CD4-positive, alpha-beta memory T cell (primary cell): Measurements from ENCODE around the gene UNC5CL. TPM values are rescaled to one million over a fixed set of nuclear protein-coding genes. Genes with fewer than 3 reads are reported as not detected.
A peak's percentile ranks its signal among the peaks of the same experiment; 100 is the strongest.

ENCODE experiments used
- CTCF ChIA-PET: fragments of 350-600 bp; sonication (Branson Sonifier 250); formaldehyde crosslinking; loops from one replicate; lab custom pipeline; 2021; ENCODE audit warnings: inconsistent platforms; ENCODE audit not compliant: partially characterized antibody; lab: Charles Lee
- POLR2A ChIA-PET: fragments of 350-600 bp; sonication (Branson Sonifier 250); formaldehyde crosslinking; loops from one replicate; lab custom pipeline; 2021; ENCODE audit not compliant: partially characterized antibody; lab: Charles Lee
- DNase-seq, 5 donors: peaks; one replicate each; pipeline versions ENCODE4 v3.0.0 to v3.0.0-alpha.2; 2020 to 2022; ENCODE audit warnings: mixed read lengths in 1 of 5
- H3K27ac ChIP-seq: one replicate; pipeline ENCODE4 v1.7.0; 2013; ENCODE audit warnings: low read depth, low read length
- H3K27me3 ChIP-seq: 2 replicates; pipeline ENCODE4 v1.7.0; 2013; ENCODE audit warnings: mild to moderate bottlenecking, low read length, moderate library complexity; ENCODE audit not compliant: insufficient read depth
- H3K36me3 ChIP-seq: 2 replicates; pipeline ENCODE4 v1.7.0; 2013; ENCODE audit warnings: mild to moderate bottlenecking, low read length, moderate library complexity; ENCODE audit not compliant: insufficient read depth
- H3K4me1 ChIP-seq: 2 replicates; pipeline ENCODE4 v1.7.0; 2013; ENCODE audit warnings: mild to moderate bottlenecking, low read length, moderate library complexity; ENCODE audit not compliant: insufficient read depth
- H3K4me3 ChIP-seq, 2 donors: one replicate each; pipeline ENCODE4 v1.7.0; 2013; ENCODE audit warnings: low read length in 2 of 2, mild to moderate bottlenecking in 1 of 2
- H3K9me3 ChIP-seq, 2 donors: one replicate each; pipeline ENCODE4 v1.7.0; 2013; ENCODE audit warnings: low read length in 2 of 2, control low read depth in 1 of 2; ENCODE audit not compliant: control insufficient read depth in 1 of 2
- H3K27ac Mint-ChIP-seq, 7 donors: one replicate each; pipeline ENCODE4 v1.8.0; 2020 to 2021; ENCODE audit warnings: mixed read lengths in 7 of 7, mild to moderate bottlenecking in 6 of 7, inconsistent platforms in 3 of 7, moderate library complexity in 3 of 7
- H3K27me3 Mint-ChIP-seq, 2 donors: one replicate each; pipeline ENCODE4 v1.8.0; 2020 to 2021; ENCODE audit warnings: mixed read lengths in 2 of 2
- H3K36me3 Mint-ChIP-seq, 2 donors: one replicate each; pipeline ENCODE4 v1.8.0; 2020 to 2021; ENCODE audit warnings: mixed read lengths in 2 of 2, inconsistent platforms in 1 of 2, mild to moderate bottlenecking in 1 of 2
- H3K4me1 Mint-ChIP-seq, 4 donors: one replicate each; pipeline ENCODE4 v1.8.0; 2020 to 2021; ENCODE audit warnings: mixed read lengths in 4 of 4, mild to moderate bottlenecking in 1 of 4
- H3K4me3 Mint-ChIP-seq, 8 donors: one replicate each; pipeline ENCODE4 v1.8.0; 2020 to 2021; ENCODE audit warnings: mixed read lengths in 8 of 8, mild to moderate bottlenecking in 7 of 8, moderate library complexity in 6 of 8, inconsistent platforms in 3 of 8
- H3K9me3 Mint-ChIP-seq, 8 donors: one replicate each; pipeline ENCODE4 v1.8.0; 2020 to 2021; ENCODE audit warnings: mixed read lengths in 8 of 8, mild to moderate bottlenecking in 5 of 8, inconsistent platforms in 3 of 8, moderate library complexity in 1 of 8
- intact Hi-C: fragments of 100-400 bp; cut with micrococcal nuclease; formaldehyde crosslinking; loops from one replicate; pipeline ENCODE4 v1.15.1; 2023
- polyA plus RNA-seq, 2 donors: library from polyadenylated mRNA; unstranded; fragments of 300-500 nt; fragmentation: Illumina TruSeq; gene quantifications; one replicate each; pipeline ENCODE4 v1.2.3, GENCODE V29; 2021
- total RNA-seq, 2 experiments: library from RNA; stranded (reverse); gene quantifications; one replicate each; pipeline ENCODE4 v1.2.3, GENCODE V29; 2021

The UNC5CL gene
- total and polyA plus RNA-seq, 4 experiments from 2014 or later: 0.13 to 6.4 (median 3.5) TPM

GRCh38 chr6:41036186-41036585 is 2.8 kb downstream of the UNC5CL start:
- Mint-ChIP-seq H3K4me3 (no peak overlapping the region), H3K27me3 (no peaks in the 10 kb centered on the region), H3K9me3 (no peaks in the 10 kb centered on the region), H3K4me1 (peaks cover 0 to 7% (median 1%) of the 10 kb centered on the region in 4 donors), H3K36me3 (peaks cover 0 to 2% of the 10 kb centered on the region in 2 donors), H3K27ac (peak overlapping the region in 1 of 7 donors; percentile 36)
- CTCF ChIA-PET: interaction anchor here (0.8 to 3.3 kb wide), 5 partner anchors 8 to 33 kb away, joined by 3 to 34 read pairs (median 11); no protein-coding TSS in a partner anchor
- DNase-seq: no peak
- Histone ChIP-seq H3K27ac (no peak overlapping the region), H3K4me3 (no peak overlapping the region), H3K27me3 (no peaks in the 10 kb centered on the region), H3K9me3 (no peaks in the 10 kb centered on the region), H3K4me1 (no peaks in the 10 kb centered on the region), H3K36me3 (no peaks in the 10 kb centered on the region)
- POLR2A ChIA-PET: interaction anchor here (0.6 to 1.1 kb wide), 3 partner anchors 8 to 37 kb away, joined by 3 to 5 read pairs (median 3); partner anchors contain the start of gene NFYA
- intact Hi-C loops: no loop called here

DNA sequence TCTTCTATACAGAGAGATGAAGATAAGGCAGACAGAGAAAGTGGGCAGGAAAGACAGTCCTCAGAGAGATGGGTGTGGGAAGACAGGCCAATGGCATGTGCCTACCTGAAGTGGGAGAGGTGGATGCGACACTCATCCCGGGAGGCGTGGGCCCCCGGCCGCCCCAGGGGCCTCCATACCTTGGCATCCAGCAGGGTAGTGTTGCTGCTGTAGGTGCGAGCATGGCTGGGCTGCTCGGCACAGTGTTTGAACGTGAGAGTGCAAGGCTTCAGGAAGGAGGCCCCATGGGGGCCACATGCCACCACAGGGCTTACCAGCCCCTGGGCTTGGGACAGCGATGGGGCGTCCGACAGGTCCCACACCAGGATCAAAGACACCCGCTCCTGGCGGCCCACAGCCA is 5.2 kb downstream of the UNC5CL start:
- H3K27ac Mint-ChIP-seq: no peak overlapping the region
- H3K9me3 ChIP-seq: no peaks in the 10 kb centered on the region
- CTCF ChIA-PET: no interaction called here

DNA sequence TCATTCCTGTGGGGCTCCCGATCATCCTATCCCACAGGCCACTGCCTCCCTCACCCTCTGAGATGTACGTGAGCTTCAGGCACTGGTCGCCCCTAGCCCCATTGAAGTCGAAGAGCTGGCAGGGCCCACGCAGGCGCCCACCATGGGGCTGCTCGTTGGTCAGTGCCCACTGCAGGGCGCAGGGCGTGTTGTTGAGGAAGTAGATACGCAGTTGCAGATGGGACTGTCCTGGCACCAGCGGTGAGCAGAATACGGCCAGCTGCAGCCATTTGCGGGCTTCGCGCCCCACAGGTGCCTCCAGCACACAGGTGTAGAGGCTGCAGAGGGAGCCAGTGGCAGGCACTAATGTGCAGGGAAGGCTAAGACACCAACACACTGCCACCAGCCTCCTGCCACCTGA is 6.2 kb downstream of the UNC5CL start:
- H3K4me3 Mint-ChIP-seq: no peak overlapping the region
- peaks cover 0 to 2% of the 10 kb centered on the region in 2 donors for H3K36me3 Mint-ChIP-seq
- H3K4me1 Mint-ChIP-seq: peaks cover 10 to 13% (median 11%) of the 10 kb centered on the region in 4 donors
- intact Hi-C loops: no loop called here
- no peaks in the 10 kb centered on the region for H3K9me3 ChIP-seq
- DNase-seq: no peak
- no peak overlapping the region for H3K27ac ChIP-seq
- H3K4me1 ChIP-seq: peaks cover 15% of the 10 kb centered on the region
- H3K27me3 Mint-ChIP-seq: no peaks in the 10 kb centered on the region
- H3K36me3 ChIP-seq: no peaks in the 10 kb centered on the region
- H3K27me3 ChIP-seq: no peaks in the 10 kb centered on the region
- H3K4me3 ChIP-seq: no peak overlapping the region
- ChIA-PET CTCF (no interaction called here), POLR2A (no interaction called here)
- peak overlapping the region in 1 of 7 donors; percentile 37 for H3K27ac Mint-ChIP-seq
- no peaks in the 10 kb centered on the region for H3K9me3 Mint-ChIP-seq

More for the DNA sequence above, 5.2 kb downstream of the UNC5CL start:
- Histone ChIP-seq H3K4me3 (no peak overlapping the region), H3K4me1 (peaks cover 6% of the 10 kb centered on the region), H3K27me3 (no peaks in the 10 kb centered on the region), H3K36me3 (no peaks in the 10 kb centered on the region), H3K27ac (no peak overlapping the region)
- intact Hi-C loops: no loop called here
- Mint-ChIP-seq H3K4me3 (no peak overlapping the region), H3K27me3 (no peaks in the 10 kb centered on the region), H3K4me1 (peaks cover 6 to 8% (median 7%) of the 10 kb centered on the region in 4 donors), H3K36me3 (peaks cover 0 to 2% of the 10 kb centered on the region in 2 donors), H3K9me3 (no peaks in the 10 kb centered on the region)
- DNase-seq: no peak
- POLR2A ChIA-PET: interaction anchor here (1.1 kb wide), 1 partner anchor 35 kb away, joined by 3 read pairs; no protein-coding TSS in a partner anchor

DNA sequence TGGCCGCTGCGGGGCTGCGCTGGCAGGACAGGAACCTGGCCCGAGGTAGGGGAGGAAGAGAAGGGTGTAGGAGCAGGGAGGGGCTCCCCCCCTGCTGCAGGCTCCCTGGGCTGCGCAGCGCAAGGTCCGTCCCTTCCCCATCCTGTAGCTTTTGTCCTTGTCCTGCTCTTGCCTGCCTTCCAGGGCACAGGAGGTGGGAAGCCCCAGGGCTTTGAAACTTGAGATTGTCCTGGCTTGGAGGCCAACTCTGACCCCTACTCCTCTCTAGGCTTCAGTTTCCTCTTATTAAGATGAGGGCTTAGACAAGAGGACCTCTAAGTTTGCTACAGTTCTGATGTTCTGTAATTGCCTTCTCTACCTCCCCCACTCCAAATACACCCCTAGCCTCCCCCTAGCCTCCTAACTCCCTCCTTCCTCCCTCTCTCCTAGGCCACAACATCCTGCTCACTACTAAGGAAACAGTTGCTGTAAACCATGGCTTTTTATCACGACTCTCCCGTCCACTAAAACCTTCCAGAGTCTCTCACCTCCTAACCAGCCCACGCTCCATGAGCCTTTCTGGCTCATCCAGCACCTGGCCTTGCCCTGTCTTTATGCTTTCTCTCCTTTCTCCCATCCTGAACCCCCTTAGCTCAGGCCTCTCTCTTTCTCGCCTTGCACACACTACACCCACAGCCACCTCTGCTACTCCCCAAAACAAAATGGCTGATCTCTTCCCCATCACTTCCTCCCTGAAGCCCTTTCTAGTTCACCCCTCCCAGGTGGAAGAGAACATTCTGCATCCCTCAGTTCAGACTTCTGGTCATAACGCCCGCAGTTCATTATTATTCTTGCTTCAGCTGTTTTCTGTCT is 10.2 kb downstream of the UNC5CL start:
- intact Hi-C loops: loop anchor here (1.0 to 2.0 kb wide), 3 partner anchors 22 to 1682 kb away; partner anchors contain the start of genes NFYA and OARD1
- Mint-ChIP-seq H3K27ac (peak overlapping the region; percentile 35 to 90 (median 68)), H3K4me1 (peaks cover 19 to 22% (median 20%) of the 10 kb centered on the region in 4 donors), H3K36me3 (peaks cover 0 to 2% of the 10 kb centered on the region in 2 donors), H3K27me3 (no peaks in the 10 kb centered on the region), H3K4me3 (peak overlapping the region; percentile 70 to 91 (median 84)), H3K9me3 (no peaks in the 10 kb centered on the region)
- CTCF ChIA-PET: interaction anchor here (0.6 to 6.5 kb wide), 26 partner anchors 8 to 292 kb away, joined by 3 to 88 read pairs (median 8); partner anchors contain the start of genes NFYA, OARD1, TSPO2 and UNC5CL
- Histone ChIP-seq H3K9me3 (no peaks in the 10 kb centered on the region), H3K27me3 (no peaks in the 10 kb centered on the region), H3K36me3 (no peaks in the 10 kb centered on the region), H3K4me3 (peak overlapping the region; percentile 63 to 82), H3K27ac (peak overlapping the region; percentile 45), H3K4me1 (peaks cover 25% of the 10 kb centered on the region)
- POLR2A ChIA-PET: interaction anchor here (0.7 to 2.2 kb wide), 8 partner anchors 8 to 83 kb away, joined by 3 to 24 read pairs (median 5); partner anchors contain the start of genes NFYA, OARD1 and TSPO2
- peak in 1 of 5 donors; percentile 9 for DNase-seq

DNA sequence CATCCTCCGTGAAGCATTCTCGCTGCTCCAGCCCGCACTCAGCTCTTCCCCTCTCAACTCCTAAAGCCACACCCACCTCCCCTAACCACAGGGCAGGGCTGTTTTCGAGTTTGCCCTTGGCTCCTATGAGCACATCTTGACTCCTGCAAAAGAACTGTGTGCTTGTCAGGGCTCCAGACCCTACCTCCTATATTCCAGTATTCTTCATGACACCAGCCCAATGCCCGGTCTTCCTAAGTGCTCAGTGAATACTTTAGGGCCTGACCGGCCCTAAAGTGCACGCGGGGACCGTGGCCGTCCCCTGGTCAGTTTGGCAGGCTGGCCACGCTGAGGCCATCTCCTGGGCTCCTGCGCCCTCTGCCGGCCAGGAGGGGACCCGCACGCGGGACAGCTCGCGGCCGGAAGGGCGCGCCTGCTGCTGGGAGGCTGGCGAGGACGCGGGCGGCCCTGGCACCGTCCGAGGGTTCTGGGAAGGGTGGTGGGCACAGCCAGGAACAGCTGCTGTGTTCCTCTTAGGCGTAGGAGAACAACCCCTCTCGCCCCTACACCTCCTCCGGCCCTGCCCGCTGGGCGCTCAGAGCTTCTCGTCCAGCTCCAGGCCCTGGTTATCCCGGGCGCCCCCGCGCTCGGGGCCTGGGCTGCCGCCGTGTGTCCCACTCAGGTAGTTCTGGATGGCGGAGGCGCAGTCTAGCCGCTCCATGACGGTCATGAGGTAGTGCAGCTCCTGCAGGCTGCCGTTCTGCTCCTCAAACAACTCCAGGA is 11.0 kb downstream of the UNC5CL start:
- CTCF ChIA-PET: interaction anchor here (0.6 to 6.5 kb wide), 28 partner anchors 9 to 293 kb away, joined by 3 to 88 read pairs (median 6); partner anchors contain the start of genes NFYA, OARD1, TSPO2 and UNC5CL
- H3K36me3 ChIP-seq: no peaks in the 10 kb centered on the region
- POLR2A ChIA-PET: interaction anchor here (0.7 to 2.2 kb wide), 10 partner anchors 9 to 84 kb away, joined by 3 to 24 read pairs (median 5); partner anchors contain the start of genes NFYA, OARD1 and TSPO2
- peak; percentile 56 to 79 (median 70) for DNase-seq
- H3K9me3 ChIP-seq: no peaks in the 10 kb centered on the region
- no peaks in the 10 kb centered on the region for H3K27me3 ChIP-seq
- H3K4me1 ChIP-seq: peaks cover 25% of the 10 kb centered on the region
- Mint-ChIP-seq H3K27ac (peak overlapping the region; percentile 68 to 96 (median 89)), H3K4me3 (peak overlapping the region; percentile 78 to 91 (median 86)), H3K9me3 (no peaks in the 10 kb centered on the region), H3K4me1 (peaks cover 19 to 22% (median 20%) of the 10 kb centered on the region in 4 donors), H3K27me3 (no peaks in the 10 kb centered on the region), H3K36me3 (no peaks in the 10 kb centered on the region)
- peak overlapping the region; percentile 45 for H3K27ac ChIP-seq
- peak overlapping the region; percentile 63 to 82 for H3K4me3 ChIP-seq
- intact Hi-C loops: loop anchor here (1.0 to 2.0 kb wide), 3 partner anchors 22 to 1681 kb away; partner anchors contain the start of genes NFYA and OARD1

GRCh38 chr6:41027241-41027640 is 11.8 kb downstream of the UNC5CL start:
- ChIA-PET POLR2A (interaction anchor here (1.1 to 2.2 kb wide), 4 partner anchors 8 to 25 kb away, joined by 4 to 10 read pairs (median 5); no protein-coding TSS in a partner anchor), CTCF (interaction anchor here (0.9 to 6.5 kb wide), 17 partner anchors 9 to 293 kb away, joined by 3 to 88 read pairs (median 9); partner anchors contain the start of genes NFYA, OARD1, TSPO2 and UNC5CL)
- Histone ChIP-seq H3K4me3 (peak overlapping the region in 1 of 2 donors; percentile 63), H3K27ac (peak overlapping the region; percentile 45), H3K4me1 (peaks cover 25% of the 10 kb centered on the region), H3K9me3 (no peaks in the 10 kb centered on the region), H3K36me3 (no peaks in the 10 kb centered on the region), H3K27me3 (no peaks in the 10 kb centered on the region)
- peak overlapping the region; percentile 78 to 91 (median 86) for H3K4me3 Mint-ChIP-seq
- DNase-seq: no peak
- no peaks in the 10 kb centered on the region for H3K36me3 Mint-ChIP-seq
- intact Hi-C loops: no loop called here
- H3K27ac Mint-ChIP-seq: peak overlapping the region; percentile 68 to 96 (median 89)
- H3K4me1 Mint-ChIP-seq: peaks cover 19 to 22% (median 20%) of the 10 kb centered on the region in 4 donors
- H3K27me3 Mint-ChIP-seq: no peaks in the 10 kb centered on the region
- H3K9me3 Mint-ChIP-seq: no peaks in the 10 kb centered on the region
